GM19351 (cell line): ENCODE results near the gene SDR42E1.
"Not testable (repeated sequence)": the region's sequence is repeated elsewhere in the genome, so short reads cannot be mapped to it uniquely, and the experiment has no call there.

Experiments
- ATAC-seq: cut with Tn5 transposase; IDR thresholded peaks from one replicate; pipeline ENCODE4 v1.9.1; 2021; ENCODE audit warnings: mild to moderate bottlenecking, moderate library complexity; ENCODE audit not compliant: unreplicated experiment

SDR42E1 gene

GRCh38 chr16:82037666-82038065 is 26.4 kb upstream of the SDR42E1 start:
- no peak for ATAC-seq

- no peak for ATAC-seq
Measured at GRCh38 chr16:82037251-82037650, 26.0 kb upstream of the SDR42E1 start.

DNA sequence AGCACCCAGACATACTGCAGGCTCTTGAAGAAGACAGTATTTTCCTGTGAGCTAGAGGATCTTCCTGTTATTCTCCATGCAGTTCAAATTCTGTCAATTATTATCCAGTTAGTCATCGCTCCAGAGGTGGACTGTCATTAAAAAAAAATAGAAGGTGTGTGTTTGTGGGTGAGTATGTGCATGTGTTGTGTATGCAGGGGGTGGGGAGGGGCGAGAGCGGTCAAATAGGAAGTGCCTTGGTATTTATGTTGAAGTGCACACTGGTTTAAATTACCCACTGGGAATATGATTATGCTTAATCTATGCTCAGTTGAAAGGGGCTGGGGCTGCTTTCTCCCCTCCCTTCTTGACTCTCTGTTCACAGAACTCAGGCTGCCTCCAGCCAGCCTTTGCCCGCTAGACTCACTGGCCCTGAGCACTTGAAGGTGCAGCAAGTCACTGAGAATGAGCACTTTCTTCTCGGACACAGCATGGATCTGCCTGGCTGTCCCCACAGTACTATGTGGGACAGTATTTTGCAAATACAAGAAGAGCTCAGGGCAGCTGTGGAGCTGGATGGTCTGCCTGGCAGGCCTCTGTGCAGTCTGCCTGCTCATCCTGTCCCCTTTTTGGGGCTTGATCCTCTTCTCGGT is 23.8 kb upstream of the SDR42E1 start, which contains the start of gene HSD17B2:
Gene HSD17B2, plus strand, starts transcription at position 273 of the 632 bp plus-strand sequence. Its CDS starts 172 bp downstream, at position 445.
- ATAC-seq = no peak

- ATAC-seq = no peak
Measured at GRCh38 chr16:82033683-82034300, 22.5 kb upstream of the SDR42E1 start.

DNA sequence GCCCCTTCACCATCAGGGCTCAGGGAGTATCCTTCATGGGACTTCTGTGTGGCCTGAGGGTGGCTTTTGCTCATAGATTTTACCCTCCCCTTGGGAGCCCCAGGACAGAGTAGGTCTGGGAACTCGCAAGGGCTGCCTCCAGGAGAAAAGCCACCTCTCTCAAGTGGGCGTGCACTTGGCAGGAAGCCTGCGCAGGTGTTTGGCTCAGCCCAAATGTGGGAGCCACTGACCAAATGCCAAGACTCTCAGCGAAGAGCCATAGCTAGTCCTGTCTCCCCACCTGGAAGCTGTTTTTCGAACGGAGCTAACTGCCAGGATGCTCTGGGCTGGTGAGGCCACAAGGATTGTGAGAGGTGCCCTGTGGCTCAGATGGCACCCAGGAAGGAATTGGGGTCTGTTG is 21.7 kb upstream of the SDR42E1 start:
- no peak for ATAC-seq

DNA sequence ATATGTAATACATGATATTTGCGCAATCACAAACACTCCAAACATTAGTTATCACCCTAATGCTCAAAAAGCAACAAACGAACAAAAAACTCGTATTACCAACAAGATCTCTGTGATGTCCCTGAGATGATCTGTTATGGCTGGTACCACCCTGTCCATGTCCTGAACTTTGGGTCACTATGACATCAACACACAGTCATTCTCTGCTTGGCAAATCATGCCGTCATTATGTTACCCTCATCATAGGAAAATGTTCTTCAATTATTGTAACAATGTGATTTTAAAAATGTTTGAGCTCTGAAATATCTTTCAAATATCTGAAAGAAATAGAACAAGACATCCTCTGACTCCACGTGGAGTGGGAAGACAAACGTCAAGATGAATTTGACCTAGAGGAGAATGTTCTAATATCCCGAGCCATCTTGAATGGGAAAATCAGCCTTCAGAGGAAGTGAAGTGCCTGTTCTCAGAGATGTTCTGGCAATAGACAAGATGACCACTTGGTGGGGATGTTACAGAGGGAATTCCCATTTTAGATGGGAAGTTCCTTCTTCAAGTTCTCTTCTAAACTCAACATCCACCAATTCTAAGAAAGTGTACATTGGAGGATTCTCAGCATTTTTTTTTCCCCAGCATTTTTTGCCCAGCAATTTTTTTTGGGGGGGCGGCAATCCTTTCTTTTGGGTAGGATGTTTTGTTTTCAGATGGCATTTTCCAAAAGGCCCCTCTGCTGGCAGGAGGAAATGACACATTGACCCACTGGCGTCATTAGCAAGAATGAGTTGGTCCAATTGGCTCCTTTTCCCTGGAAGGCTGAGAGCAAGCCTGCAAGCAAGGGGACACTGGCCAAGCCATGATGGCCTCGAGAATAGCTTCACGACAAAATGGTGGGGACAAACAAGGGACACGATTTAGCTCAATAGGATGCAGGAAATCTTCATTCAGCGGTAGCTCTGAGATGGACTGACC is 20.1 kb upstream of the SDR42E1 start:
- no peak for ATAC-seq

DNA sequence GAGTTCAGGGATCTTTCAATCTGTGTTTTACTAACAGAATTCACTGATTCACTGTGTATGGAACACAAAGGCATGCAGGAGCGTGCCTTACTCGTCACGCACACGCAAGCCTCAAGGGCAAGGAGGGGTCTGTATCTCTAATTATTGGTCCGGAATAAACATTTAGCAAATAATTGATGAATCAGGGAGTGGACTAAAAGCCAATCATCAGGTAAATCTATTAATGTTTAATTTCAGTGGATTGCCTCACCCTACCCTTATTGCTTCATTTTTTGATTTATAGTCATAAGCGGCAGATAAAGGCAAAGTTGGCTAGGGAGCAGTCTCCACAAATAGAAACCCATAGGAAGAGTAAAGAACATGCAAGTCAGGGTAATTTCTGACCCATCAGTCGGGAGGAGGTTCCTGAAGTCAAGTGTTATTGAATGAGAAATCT is 16.4 kb upstream of the SDR42E1 start:
- no peak for ATAC-seq

GRCh38 chr16:82024883-82025282 is 13.6 kb upstream of the SDR42E1 start:
- ATAC-seq = no peak

- ATAC-seq = no peak
Measured at GRCh38 chr16:82024316-82024715, 13.0 kb upstream of the SDR42E1 start.

DNA sequence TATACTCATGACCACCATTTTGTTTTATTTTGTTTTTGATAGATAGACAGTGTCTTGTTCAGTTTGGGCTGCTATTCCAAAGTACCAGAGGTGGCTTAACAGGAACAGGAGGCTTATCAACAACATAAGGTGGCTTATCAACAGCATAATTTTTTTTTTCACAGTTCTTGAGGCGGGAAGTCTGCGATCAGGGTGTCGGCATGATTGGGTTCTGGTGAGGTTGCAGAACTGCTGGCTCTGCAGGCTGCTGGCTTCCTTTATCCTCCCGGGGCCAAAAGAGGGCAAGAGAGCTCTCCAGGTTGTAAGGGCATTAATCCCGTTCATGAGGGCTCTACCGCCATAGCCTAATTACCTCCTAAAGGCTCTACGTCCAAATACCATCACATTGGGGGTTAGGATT is 11.9 kb upstream of the SDR42E1 start:
- ATAC-seq = no peak

DNA sequence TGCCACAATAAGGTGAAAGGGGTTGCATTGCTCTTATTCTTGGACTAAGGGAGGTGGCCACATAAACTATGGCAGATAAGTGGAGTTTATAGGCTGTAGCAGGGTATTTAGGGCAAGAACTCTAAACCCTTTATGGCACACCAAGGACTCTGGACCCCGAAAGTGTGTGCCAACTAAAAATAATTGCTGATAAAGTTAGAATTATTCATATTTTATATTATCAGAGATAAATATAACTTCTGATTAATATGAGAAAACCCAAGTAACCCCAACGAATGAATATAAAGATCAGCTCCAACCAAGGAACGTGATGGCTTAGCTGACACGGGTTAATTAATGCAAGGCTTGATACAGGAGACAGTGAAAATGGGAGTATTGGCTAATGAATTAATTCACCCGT is 8.8 kb upstream of the SDR42E1 start:
- no peak for ATAC-seq

- no peak for ATAC-seq
Measured at GRCh38 chr16:82019535-82019934, 8.3 kb upstream of the SDR42E1 start.

- no peak for ATAC-seq
Measured at GRCh38 chr16:82017911-82018568, 6.8 kb upstream of the SDR42E1 start.

DNA sequence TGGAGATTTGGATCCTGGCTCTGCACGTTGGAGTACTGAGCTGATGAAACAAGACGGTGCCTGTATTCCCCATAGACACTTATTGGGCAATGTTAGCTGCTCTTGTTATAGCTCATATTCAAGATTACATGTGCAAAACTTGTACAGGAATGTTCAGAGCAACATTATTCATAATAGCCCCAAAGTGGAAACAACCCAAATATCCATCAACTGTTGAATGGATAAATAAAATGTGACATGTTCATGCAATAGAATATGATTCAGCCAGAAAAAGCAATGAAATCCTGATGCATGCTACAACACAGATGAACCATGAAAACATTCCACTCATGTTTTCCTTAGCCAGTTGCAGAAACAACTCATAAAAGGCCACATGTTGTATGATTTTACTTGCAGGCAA is 5.7 kb upstream of the SDR42E1 start:
- no peak for ATAC-seq

- ATAC-seq = no peak
Measured at GRCh38 chr16:82016263-82016662, 5.0 kb upstream of the SDR42E1 start.

GRCh38 chr16:82013139-82013538 is 1.9 kb upstream of the SDR42E1 start:
- no peak for ATAC-seq

GRCh38 chr16:82010649-82011048 is 621 bp downstream of the SDR42E1 start:
- ATAC-seq = no peak

DNA sequence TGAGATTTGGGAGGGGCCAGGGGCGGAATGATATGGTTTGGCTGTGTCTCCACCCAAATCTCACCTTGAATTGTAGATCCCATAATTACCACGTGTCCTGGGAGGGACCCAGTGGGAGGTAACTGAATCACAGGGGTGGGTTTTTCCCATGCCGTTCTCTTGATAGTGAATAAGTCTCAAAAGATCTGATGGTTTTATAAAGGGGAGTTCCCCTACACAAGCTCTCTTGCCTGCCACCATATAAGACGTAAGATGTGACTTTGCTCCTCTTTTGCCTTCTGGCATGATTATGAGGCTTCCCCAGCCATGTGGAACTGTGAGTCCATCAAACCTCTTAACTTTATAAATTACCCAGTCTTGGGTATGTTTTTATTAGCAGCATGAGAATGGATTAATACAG is 1.5 kb downstream of the SDR42E1 start:
- not testable (repeated sequence) for ATAC-seq

DNA sequence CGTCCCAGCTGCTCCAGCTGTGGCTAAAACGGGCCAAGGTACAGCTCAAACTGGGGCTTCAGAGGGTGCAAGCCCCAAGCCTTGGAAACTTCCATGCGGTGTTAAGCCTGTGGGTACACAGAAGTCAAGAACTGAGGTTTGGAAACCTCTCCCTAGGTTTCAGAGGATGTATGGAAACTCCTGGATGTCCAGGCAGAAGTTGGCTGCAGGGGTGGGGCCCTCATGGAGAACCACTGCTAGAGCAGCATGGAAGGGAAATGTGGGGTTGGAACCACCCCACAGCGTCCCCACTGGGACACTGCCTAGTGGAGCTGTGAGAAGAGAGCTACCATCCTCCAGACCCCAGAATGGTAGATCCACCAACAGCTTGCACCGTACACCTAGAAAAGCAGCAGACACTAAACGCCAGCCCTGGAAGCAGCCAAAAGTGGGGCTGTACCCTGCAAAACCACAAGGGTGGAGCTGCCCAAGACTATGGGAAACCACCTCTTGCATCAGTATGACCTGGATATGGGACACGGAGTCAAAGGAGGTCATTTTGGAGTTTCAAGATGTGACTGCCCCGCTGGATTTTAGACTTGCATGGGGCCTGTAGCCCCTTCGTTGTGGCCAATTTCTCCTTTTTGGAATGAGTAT is 2.2 kb downstream of the SDR42E1 start:
- no peak for ATAC-seq

GRCh38 chr16:82007189-82007588 is 4.1 kb downstream of the SDR42E1 start:
- no peak for ATAC-seq

DNA sequence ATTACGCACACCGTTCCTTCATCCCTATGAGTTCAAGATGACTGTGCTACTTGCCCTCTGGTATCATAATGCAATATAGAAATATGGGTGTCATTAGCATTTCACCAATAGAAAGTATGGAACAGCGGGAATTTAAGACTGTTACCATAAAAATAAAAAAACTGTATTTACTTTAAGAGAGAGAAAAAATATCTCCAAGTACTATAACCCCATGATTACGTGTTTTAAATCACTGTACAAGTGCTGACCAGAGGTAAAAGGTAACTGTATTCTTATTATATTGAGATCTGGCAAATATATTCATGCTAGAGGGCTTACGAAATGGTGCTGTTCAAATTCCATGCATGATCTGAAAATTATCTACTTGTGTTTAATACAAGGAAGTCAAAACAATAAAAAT is 5.2 kb downstream of the SDR42E1 start:
- ATAC-seq = no peak
